Activated CD8-positive, alpha-beta memory T cell treated with anti-CD3 and anti-CD28 coated beads for 48 hours (primary cell): ENCODE results near the gene GABARAP.
A peak's percentile ranks its signal among the peaks of the same experiment; 100 is the strongest.

Experiments
- DNase-seq, 3 experiments: peaks; one replicate each; pipeline ENCODE4 v3.0.0-alpha.2; 2020; ENCODE audit warnings: low read depth in 2 of 3, low spot score in 2 of 3

The GABARAP gene

DNA sequence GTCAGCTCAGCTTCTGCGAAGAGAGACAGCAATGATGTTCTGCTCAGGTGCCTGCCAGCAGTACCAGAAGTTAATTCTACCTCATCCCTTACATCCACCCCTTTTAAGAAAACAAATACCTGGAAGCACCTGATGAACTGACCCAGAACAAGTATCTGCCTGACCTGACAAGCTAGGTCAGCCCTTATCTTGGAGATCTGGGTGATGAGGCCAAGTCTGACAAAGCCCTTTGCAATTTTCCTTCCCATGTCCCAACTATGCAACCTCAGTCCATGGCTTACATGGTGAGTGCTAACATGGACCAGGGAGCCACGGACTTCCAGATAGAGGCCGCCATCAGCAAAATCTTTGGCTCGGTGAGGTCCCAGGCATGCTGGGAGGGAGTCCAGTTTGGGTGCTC, 18.9 kb downstream of the GABARAP start:
- no peak for DNase-seq

DNA sequence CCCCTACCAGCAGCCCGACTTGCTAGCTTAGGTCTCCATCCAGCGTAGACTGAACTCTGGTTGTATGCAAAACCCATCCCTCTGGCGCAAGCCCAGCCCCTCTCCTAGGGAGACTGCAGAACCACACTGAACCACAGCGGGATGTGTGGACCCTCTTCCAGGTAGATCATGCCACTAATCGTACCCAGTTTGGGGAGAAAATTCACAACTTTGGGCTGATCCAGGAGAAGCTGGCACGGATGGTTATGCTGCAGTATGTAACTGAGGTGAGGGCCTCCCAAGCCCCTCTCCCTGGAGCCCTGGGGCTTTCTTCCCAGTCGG, 19.3 kb downstream of the GABARAP start:
- DNase-seq: no peak

DNA sequence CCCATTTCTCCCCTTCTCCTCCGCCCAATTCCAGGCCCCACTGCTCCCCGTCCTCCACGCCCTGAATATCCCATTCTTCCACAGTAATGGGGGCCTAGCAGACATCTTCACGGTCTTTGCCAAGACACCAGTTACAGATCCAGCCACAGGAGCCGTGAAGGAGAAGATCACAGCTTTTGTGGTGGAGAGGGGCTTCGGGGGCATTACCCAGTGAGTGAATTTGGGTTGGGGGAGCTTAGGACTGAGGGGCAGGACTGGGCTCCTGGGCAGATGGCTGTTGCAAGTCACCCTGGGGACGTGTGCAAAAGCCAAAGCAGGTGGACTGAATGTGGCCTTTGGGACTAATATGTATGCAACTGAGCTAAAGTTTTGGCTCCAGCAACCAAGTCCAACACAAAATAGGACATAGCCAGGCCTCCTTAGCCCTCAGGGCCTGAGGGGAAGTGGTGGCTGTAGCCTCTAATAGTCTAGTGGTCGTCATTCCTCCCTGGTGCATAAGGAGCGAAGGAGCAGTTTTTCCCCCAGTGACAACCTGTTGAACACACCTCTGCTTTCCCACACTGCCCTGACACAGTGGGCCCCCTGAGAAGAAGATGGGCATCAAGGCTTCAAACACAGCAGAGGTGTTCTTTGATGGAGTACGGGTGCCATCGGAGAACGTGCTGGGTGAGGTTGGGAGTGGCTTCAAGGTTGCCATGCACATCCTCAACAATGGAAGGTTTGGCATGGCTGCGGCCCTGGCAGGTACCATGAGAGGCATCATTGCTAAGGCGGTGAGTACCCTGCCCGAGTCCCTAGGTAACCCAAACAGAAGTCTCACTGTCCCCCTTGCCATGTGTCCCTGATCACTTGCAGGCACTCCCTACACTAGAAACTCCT, 19.9 kb downstream of the GABARAP start:
- DNase-seq: no peak

DNA sequence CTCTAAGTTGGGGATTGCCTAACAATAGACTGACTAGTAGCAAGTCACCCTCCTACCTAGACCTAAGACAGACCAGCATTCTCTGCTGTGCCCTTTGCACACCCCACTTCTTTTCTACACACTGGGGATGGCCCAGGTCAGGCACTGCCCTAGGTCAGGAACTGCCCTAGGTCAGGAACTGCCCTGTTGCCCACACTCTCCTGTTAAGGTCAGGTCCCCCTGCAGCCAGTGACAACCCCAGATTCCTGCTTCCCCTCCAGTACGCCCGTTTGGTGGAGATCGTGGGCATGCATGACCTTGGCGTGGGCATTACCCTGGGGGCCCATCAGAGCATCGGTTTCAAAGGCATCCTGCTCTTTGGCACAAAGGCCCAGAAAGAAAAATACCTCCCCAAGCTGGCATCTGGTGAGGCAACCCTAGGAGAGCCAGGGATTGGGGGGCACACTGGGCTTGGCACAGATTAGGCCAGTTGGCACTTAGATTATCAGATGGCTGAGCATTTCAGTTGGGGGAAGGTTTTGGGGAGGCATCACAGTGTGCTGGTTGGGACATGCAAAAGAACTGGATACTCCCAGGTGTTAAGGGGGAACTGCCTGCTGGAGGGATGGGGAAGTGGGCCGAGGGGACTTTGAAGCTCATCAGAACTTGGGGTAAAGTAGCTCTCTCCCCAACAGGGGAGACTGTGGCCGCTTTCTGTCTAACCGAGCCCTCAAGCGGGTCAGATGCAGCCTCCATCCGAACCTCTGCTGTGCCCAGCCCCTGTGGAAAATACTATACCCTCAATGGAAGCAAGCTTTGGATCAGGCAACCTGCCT, 20.8 kb downstream of the GABARAP start:
- DNase-seq: no peak

DNA sequence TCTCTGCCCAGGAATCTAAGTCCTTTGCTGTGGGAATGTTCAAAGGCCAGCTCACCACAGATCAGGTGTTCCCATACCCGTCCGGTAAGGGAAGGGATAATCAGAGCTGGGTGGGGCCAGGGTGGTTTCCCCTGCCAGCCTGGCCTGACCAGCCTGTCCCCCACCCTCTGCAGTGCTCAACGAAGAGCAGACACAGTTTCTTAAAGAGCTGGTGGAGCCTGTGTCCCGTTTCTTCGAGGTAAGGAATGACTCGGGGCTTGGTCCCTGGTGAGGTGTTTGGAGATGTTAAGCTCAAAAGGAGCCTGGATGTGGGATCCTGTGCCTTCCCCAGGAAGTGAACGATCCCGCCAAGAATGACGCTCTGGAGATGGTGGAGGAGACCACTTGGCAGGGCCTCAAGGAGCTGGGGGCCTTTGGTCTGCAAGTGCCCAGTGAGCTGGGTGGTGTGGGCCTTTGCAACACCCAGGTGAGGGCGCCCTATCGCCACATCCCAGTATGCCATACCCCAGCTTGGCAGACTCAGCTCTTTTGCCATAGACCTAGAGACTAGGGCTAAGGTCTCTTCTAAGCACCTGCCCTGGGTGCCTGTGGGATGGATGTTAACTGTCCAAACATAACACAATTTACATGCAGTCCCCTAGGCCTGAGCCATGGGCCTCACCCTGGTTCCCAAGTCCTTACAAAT, 21.5 kb downstream of the GABARAP start:
- no peak for DNase-seq

DNA sequence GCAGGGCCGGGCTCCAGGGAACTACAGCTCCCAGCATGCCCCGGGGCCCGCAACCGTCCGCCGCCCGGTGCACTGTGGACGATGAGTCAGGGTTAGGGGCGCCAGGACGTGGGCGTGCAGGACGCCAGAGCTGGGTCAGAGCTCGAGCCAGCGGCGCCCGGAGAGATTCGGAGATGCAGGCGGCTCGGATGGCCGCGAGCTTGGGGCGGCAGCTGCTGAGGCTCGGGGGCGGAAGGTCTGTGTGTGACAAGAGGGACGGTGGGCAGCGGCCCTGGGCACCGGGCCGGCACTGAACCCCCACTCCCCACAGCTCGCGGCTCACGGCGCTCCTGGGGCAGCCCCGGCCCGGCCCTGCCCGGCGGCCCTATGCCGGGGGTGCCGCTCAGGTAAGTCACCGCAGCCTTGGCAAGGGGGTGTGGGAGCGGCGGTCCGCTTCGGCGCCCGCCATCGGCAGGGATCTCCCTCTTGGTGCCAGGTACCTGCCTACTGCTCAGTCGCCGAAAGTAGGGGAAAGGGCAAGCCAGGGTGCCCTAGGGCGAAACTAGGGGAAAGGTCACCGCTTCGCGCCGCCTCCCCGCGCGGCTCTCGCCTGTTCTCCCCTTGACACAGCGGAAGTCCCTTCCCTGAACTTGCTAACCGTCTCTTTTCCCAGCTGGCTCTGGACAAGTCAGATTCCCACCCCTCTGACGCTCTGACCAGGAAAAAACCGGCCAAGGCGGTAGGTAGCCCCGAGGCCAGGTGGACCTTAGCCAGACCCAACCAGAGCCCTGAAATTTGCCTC, 22.2 kb downstream of the GABARAP start, which contains the start of the genes ACADVL and DLG4:
Gene ACADVL, plus strand, starts transcription at position 127 of the 781 bp plus-strand sequence. Its CDS starts 47 bp downstream, at position 174.
Gene DLG4, minus strand, starts transcription at position 25 of the 781 bp plus-strand sequence.
- peak in 2 of 3 experiments; percentile 74 to 83 for DNase-seq

DNA sequence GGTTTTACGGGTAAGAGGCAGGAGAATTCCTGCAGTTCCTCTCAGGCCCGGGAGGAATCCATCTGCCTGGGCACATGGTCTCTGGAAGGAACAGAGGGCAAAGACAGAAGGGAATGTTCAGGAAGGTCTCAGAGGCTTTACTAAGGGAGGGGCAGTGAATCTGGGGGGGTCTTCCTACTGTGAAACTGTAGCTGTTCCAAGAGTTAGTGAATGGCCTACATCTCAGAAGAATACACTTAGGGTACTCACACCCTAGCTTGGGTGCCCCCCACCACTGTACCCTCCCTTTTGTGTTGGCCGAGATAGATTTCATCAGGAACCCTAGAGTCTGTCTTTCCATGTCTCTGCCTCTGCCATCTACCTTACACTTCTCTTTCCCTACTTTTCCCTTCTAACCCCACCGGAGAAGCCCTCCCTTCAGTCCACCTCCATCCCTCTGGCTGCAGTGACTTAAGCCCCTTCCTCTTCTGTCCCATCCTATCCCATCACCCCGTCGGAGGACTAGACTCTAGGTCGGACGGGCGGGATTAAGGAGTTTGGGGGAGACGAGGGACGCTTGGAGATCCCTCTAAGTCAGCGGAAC, 22.9 kb downstream of the GABARAP start:
- no peak for DNase-seq

DNA sequence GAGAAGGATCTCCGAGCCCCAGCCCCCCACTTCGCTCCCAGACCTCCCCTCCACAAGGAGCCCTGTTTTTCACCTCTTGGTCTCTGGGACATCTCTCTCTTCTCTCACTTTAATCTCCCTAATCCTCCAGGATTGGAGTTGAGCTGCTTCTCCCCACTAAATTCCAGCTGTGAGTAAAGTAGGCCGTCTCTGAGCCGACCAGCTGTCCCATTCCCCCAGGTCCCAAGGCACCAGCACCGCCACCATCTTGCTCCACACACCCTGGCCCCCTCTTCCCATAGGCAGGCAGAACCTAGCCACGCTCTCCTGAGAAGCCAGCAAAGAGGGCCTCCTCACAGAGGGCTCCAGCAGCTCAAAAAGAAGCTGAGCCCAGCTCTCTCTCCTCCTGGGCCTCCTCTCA, 23.5 kb downstream of the GABARAP start:
- DNase-seq: no peak

DNA sequence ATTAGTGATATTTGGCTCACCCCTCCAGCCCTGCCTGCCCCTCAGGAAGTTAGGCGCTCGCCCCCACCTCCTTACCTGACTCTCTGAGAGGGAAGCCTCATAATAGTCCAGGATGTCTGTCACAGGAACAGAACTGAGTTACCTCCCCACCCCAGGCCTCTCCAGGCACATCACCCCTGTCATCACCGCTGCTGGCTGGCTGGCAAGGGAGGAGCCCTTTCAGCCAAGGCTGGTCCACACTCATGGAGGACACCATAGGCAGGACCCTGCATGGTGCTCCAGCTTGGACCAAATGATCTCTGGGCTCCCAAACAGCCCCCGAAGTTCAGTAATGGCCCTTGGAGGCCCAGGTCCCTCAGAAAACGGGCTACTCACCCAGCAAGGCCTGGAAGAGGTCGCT, 24.1 kb downstream of the GABARAP start:
- no peak for DNase-seq

DNA sequence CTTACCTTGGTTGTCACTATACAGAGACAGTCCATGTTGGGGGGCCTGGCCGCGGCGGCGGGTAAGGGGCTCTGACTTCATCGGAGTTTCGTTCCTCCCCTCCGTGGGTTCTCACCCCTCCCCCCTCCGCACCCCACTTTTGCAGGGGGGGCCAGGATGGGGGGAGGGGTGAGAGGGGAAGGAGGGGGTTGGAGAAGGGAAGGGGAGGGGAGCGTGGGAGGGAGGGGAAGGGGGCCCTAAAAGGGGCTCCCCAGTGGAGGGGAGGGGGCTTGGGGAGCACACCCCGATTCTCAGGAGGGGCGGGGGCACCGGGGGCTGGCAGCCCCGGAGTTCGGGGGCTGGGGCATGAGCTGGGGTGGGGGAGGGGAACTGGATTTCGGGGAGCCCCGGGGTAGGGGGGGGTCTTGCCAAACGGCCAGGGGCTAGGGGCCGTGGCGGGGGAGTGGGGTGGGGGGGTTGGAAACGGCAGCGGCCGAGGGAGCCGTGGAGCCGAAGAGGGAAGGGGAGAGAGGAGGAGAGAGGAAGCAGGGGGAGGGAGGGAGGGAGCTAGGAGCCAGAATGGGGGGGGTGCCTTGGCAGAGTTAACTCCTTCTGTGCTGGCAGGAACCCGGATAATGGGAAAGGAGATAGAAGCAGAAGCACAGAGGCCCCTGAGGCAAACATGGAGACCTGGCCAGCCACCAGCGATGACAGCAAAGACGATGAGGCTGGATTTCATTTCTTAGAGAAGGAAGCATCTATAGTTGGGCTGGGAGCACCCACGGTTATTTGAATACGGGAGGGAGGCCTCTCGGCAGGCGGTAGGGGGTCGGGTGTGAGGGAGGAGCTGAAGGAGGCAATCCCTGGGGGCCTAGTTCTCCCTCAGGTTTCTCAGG, 24.9 kb downstream of the GABARAP start:
- DNase-seq: no peak

DNA sequence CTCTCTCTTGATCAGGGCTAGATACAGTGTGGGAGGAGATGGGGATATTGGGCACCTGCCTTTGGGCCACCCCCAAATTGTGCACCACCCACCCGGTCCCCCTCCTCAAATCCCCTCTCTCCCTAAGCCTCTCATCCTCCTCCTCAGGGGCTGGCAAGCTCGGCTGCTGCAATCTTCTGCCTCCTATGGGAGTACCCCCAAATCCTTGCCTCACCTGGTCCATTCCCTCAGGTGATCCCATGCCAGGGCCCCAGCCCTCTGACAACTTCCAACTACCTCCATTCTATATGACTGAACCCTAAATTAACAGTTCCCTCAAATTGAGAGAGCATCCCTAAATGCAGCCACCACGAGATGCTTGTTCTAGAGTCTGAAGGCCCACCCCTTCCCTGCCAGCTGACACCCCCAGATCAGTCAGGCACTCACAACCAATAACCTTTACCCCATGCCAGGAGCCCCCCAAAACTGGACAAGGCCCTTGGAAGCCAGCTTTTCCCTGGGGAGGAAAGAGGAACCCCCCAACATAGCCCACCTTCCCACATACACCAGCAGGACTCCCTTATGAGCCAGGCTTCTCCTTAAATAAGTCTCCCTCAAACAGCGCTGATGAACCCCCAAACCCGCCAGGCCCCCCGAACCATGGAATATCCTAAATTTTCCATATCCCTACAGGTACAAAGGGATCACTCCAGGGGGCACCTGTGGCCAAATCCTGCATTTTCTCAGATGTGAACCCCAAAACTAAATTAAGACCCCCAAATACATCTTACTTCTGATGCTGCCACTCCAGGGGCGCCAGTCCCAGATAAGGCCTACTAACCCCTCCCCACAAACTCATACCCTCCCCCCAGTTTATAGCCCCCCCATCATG, 25.8 kb downstream of the GABARAP start:
- no peak for DNase-seq

DNA sequence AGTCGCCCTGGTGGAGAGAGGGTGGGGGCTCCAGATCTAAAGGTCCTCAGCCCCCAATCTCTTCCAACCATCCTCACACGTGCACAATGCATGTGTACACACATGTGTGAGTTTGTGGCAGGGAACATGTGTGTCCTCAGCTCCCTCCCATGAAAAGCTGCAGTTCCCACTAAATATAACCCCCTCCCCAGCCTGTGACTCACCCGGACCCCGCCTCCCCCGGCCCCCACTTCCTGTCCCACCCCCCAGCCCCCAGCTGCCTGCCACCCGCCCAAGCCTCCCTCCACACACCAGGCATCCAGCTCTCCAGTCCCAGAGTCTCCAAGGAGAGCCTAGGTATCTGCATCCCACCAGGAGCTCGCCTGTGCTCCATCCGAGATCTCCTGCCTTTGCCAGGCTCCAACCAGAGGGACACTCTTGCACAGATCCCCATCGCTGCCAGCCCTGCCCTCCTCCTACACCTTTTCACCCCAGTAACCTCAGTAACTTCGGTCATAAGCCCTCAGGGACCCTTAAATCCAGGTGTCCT, 26.5 kb downstream of the GABARAP start:
- DNase-seq: no peak

DNA sequence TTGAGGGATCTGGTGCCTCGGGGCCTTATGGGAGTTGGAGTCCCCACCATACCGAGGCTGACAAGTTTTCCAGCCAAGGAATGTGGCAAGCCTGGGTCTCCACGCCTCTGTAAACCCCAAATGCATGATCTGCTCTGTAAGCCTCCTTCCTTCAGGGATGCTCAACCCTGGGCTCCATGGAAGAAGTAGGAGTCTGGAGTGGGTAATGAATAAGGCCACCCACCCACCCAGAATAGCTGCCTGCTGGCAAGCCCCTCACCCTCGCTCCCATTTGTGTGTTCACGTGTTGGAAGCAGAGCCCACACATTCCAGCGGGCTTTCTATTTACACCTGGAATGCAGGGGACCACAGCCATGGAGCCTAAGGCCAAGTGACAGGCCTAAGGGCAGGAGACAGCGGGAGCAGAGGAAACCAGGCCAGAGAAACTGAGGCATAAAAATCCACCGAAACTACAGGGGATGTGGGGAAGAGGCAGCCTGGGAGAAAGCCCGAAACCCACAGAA, 27.1 kb downstream of the GABARAP start:
- DNase-seq: no peak

DNA sequence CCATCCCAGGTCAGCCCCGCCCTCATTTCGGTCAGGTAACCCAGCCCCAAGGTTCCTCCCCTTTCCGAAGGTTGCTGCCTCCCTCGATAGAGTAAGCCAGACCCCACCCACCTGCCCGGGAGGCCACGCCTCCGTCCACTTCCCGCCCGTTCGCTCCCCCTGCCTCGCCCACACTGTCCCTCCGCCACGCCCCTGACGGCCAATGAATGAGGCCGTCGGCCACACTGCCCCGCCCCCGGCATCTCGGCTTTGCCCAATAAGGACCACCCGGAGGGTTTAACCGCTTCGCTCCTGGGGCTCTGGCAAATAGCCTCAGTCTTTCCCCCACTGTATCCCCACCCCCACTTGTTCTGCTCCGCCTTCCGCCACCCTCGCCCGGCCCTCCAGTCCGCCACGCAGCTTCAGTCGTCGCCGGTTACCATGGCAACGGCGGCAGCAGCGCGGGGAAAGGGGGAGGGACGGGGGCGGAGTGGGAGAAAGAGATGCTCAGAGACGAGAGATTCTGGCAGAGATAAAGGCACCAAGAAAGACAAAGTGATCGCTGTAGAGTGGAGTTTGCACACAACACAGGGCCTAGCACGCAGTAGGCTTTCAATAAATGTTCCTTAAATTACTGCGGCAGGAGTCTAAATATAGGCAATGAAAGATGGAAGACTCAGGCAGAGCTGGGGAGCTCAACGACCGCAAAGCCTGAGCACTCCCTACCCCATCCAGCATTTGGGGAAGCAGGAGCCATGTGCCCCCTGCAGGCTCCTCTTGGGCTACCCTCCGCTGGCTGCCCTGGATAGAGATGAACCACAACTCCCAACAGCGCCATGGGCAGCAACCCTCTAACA, 27.7 kb downstream of the GABARAP start:
- DNase-seq: peak; percentile 98 to 99 (median 99)

DNA sequence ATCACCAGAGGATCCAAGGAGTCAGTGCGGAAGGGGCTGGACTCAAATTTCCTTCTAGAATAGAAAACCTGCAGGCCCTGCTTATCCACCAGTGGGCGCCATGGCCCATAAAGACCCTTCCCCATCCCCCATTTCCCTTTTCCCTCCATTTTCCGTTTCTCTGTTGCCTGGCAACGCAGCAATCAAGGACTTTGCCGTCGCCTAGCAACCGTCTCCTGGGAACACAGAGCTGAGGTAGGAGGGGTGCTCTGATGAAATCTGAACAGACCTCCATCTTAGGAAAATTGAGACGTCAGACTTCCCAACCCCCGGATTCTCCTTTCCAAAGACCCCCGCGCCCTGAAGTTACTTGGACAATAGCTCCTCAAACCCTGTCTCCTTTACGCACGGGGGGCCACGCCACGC, 28.4 kb downstream of the GABARAP start:
- DNase-seq: no peak

DNA sequence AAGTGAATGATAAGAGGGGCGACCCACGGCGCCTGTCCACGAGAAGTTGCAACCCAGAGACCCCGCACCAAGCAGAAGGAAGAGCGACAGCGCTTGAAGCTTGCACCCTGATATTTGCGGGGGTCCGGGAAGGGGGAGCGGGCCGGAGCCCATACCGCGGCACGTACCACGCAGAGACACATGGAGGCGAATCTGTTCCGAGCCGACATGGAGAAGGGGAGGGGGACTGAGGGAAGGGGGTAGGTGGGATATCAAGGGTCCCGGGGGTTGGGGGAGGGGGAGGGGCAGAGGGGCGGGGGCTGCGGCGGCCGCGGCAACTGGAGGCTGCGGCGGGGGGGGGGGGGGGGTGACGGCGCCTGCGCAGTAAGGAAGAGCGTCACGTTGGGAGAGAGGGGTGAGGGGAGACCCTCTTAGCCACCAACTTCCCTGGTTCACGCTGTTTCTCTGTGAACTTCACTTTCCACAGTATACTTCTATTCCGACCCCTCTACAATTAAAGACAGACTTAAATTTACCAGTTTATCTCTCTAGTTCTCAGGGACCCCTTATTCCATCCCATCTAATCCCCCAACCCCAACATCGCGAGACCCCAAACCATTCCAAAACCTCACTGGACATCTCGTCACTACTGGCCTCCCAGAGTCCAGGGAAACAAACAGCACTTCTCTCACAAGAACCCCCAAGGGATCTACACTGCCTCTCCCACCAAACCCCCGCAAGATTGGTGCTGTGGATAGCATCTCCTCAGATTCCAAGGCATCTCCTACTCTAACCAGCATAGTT, 30.6 kb downstream of the GABARAP start:
- no peak for DNase-seq
